K562 (cell line): ENCODE measurements around the gene NPHS2. TPM values are rescaled to one million over a fixed set of nuclear protein-coding genes. Genes with fewer than 3 reads are reported as not detected.

Source experiments
- ATF1 ChIP-seq, 2 experiments: fragments of 450-650 bp in 1 of 2; IDR thresholded peaks; 2 replicates each; pipeline ENCODE4 v1.6.1; 2016; ENCODE audit warnings: missing compliant biosample characterization in 1 of 2, missing genetic modification characterization in 1 of 2
- BHLHE40 ChIP-seq: IDR thresholded peaks from 2 replicates; pipeline ENCODE4 v1.6.1; 2011; ENCODE audit warnings: low read length, improper control_type of control experiment
- BRF1 ChIP-seq: IDR thresholded peaks from 3 replicates; pipeline ENCODE4 v1.6.1; 2011; ENCODE audit warnings: borderline replicate concordance, mild to moderate bottlenecking; ENCODE audit not compliant: insufficient read length; ENCODE audit errors: extremely low read depth
- COPS2 ChIP-seq: fragments of 450-650 bp; conservative IDR thresholded peaks from 2 replicates; pipeline ENCODE4 v1.6.1; 2016; ENCODE audit warnings: mild to moderate bottlenecking, moderate library complexity
- DACH1 ChIP-seq: fragments of 450-650 bp; IDR thresholded peaks from 2 replicates; pipeline ENCODE4 v1.6.1; 2018; ENCODE audit not compliant: partially characterized antibody
- E2F6 ChIP-seq, 2 experiments: IDR thresholded peaks; 2 replicates each; pipeline ENCODE4 v1.6.1; 2011; ENCODE audit warnings: borderline replicate concordance in 1 of 2, control low read depth in 1 of 2, low read depth in 1 of 2, low read length in 1 of 2, mild to moderate bottlenecking in 1 of 2, mixed read lengths in 1 of 2, moderate library complexity in 1 of 2; ENCODE audit not compliant: insufficient read depth in 1 of 2, insufficient read length in 1 of 2, poor library complexity in 1 of 2, severe bottlenecking in 1 of 2; ENCODE audit errors: extremely low read depth in 1 of 2
- ELK1 ChIP-seq: sonication (generic); formaldehyde crosslinking; IDR thresholded peaks from 2 replicates; pipeline ENCODE4 v1.8.1; 2022; ENCODE audit warnings: missing genetic modification reagents
- EP400 ChIP-seq: fragments of 450-650 bp; IDR thresholded peaks from 2 replicates; pipeline ENCODE4 v1.6.1; 2017; ENCODE audit warnings: antibody characterized with exemption, mild to moderate bottlenecking, moderate library complexity
- NCOA6 ChIP-seq: fragments of 450-650 bp; IDR thresholded peaks from 2 replicates; pipeline ENCODE4 v1.6.1; 2017; ENCODE audit warnings: mild to moderate bottlenecking
- PHB2 ChIP-seq: fragments of 450-650 bp; IDR thresholded peaks from 2 replicates; pipeline ENCODE4 v1.6.1; 2017; ENCODE audit warnings: low read depth
- RAD21 ChIP-seq, 2 experiments: fragments of 250-450 bp in 1 of 2; fragments of 450-650 bp in 1 of 2; sonication (Bioruptor Pico) in 1 of 2; formaldehyde crosslinking in 1 of 2; IDR thresholded peaks in 1 of 2; conservative IDR thresholded peaks in 1 of 2; 2 replicates each; pipeline versions ENCODE4 v1.4.0 to v1.8.0; 2020 to 2022; ENCODE audit warnings: mild to moderate bottlenecking in 2 of 2, moderate library complexity in 1 of 2
- TAF1 ChIP-seq: IDR thresholded peaks from 2 replicates; pipeline ENCODE4 v1.6.1; 2011; ENCODE audit warnings: mild to moderate bottlenecking, low read length, moderate library complexity; ENCODE audit not compliant: insufficient read depth, control insufficient read depth, severe bottlenecking; ENCODE audit errors: extremely low read depth
- THRAP3 ChIP-seq: fragments of 450-650 bp; IDR thresholded peaks from 2 replicates; pipeline ENCODE4 v1.6.1; 2016; ENCODE audit warnings: mild to moderate bottlenecking, inconsistent platforms, borderline replicate concordance
- TRIM24 ChIP-seq, 2 experiments: fragments of 450-650 bp; IDR thresholded peaks; 2 replicates each; pipeline ENCODE4 v1.6.1; 2016
- ZNF407 ChIP-seq: fragments of 450-650 bp; IDR thresholded peaks from 2 replicates; pipeline ENCODE4 v1.6.1; 2016; ENCODE audit warnings: low read depth
- polyA plus RNA-seq, 8 experiments: library from polyadenylated mRNA; depleted of rRNA in 4 of 8; stranded (reverse) in 5 of 8; unstranded in 3 of 8; fragments of >200 nt; fragmentation: Nextera tagmentation in 2 of 8; fragmentation: Illumina TruSeq in 1 of 8; extraction: Ambion mirVana in 2 of 8; extraction: Trizol in 1 of 8; gene quantifications; 2 replicates each; pipeline versions ENCODE4 v1.2.1 to v1.2.3, GENCODE V29; 2011 to 2014; ENCODE audit warnings: inconsistent platforms in 1 of 8, missing spikeins in 1 of 8
- total RNA-seq, 7 experiments: library from RNA; depleted of rRNA in 6 of 7; stranded (reverse); fragments of >200 nt in 6 of 7; fragmentation: Illumina TruSeq in 2 of 7; extraction: Trizol in 2 of 7; gene quantifications; 2 replicates each; pipeline versions ENCODE4 v1.2.1 to v1.2.3, GENCODE V29; 2011 to 2021; ENCODE audit warnings: low replicate concordance in 1 of 7

Gene NPHS2
- total and polyA plus RNA-seq, 9 of the 15 experiments (the other 6 are each of a cell fraction or from before 2014, with no cell fraction given), result not detected

DNA sequence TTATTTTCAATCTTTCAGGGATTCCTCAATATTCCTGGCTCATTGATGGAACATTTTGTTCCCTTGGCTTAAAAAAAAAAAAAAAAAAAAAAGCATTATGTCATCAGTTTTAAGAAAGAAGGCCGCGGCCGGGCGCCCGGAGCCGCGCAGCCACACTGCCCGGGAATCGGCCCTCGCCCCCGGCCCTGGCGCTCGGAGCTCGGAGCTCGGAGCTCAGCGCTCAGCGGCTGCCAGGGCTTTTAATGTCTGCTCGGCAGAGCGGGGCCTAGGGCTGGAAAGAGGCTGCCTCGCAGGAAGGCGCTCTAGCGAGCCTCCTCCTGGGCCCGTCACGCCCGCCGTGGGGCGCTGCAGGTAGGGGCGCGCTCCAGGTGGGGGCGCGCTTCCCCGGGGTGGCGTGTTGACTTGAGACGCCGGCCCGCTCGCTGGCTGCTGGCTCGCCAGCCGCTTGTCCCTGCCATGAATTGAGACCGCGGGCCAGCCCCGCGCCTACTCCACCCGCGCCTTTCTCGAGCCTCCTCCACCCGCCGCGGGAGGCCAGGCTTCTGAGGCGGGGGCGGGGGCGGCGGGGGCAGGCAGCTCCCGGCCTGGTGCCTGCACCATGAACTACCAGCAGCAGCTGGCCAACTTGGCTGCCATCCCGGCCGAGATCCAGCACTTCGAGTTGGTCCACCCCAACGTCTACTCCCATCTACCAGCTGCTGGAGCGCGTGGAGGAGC is 10.5 kb upstream of the NPHS2 start (continued):
- TF ChIP-seq ELK1 (CRISPR knock-in tag) (no peak), BHLHE40 (no peak), DACH1 (no peak), EP400 (no peak), ZNF407 (no peak), ATF1 (CRISPR knock-in tag; IDR thresholded peaks at IDR 0.05) (no peak), ATF1 (tag; IDR thresholded peaks at IDR 0.05) (no peak), TRIM24 (IDR thresholded peaks at IDR 0.05) (no peak), RAD21 (CRISPR knock-in tag; conservative IDR thresholded peaks at IDR 0.05 in 1 of 2, IDR thresholded peaks at IDR 0.05 in 1 of 2) (peak in 1 of 2 experiments; percentile 43; a peak in 2 of 4 replicates), BRF1 (no peak), TAF1 (no peak), E2F6 (IDR thresholded peaks at IDR 0.05; ENCODE audit: borderline replicate concordance in 1 of 2, extremely low read depth in 1 of 2, insufficient read depth in 1 of 2, insufficient read length in 1 of 2, low read depth in 1 of 2, low read length in 1 of 2, poor library complexity in 1 of 2, severe bottlenecking in 1 of 2) (peak in 1 of 2 experiments; percentile 59), COPS2 (no peak), THRAP3 (no peak), NCOA6 (no peak), PHB2 (no peak)
